GM12891 (cell line): ENCODE data around the gene GOLGA6L26.
"Not testable (repeated sequence)": the region's sequence is repeated elsewhere in the genome, so short reads cannot be mapped to it uniquely, and the experiment has no call there.

ENCODE experiments used
- DNase-seq: peaks from one replicate; pipeline ENCODE4 v3.0.0; 2011; ENCODE audit warnings: low spot score; ENCODE audit not compliant: insufficient read length
- FAIRE-seq: peaks from 2 replicates; lab custom pipeline; 2011; peaks lifted over from hg19 to GRCh38; lab: Jason Lieb, UNC

The GOLGA6L26 gene

DNA sequence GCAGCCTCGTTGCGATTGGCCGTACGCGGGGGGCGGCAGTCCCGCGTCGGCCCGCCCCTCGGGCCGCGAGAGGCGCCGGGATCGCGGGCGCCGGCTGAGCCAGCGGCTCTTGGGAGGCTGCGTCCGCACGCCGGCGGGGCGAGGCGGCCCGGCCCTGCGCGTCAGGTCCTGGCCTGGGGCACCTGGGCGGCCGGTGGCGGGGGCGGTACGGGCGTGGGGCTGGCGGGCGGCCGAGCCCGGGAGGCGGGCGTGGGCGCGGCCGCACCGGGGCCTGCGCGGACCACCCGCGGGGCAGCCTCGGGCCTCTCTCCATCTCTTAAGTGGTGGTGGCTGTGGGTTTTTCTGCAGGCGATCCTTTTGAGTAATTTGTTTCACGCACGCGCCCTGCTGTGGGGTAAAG, 30.3 kb downstream of the GOLGA6L26 start:
- not testable (repeated sequence) for FAIRE-seq
- peak; percentile 35 for DNase-seq

DNA sequence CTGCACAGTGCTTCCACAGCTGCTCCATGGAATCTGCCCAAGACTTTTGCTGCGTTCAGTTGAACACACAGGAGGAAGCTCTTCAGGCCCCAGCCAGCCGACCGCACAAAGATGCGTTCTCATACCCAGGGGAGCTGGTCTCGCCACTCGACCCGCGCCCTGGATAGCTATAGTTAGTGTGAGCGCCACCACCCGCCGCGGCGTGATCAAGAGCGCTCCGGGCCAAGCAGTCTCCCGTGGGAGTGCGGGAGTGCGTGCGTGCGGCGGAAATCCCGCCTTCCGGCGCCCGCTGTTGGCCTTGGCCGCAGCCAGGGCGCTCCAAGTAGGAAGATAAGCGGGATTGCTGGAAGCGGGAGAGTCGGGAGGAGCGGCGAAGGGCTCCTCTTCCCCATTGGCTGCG, 30.8 kb downstream of the GOLGA6L26 start:
- FAIRE-seq, DNase-seq: not testable (repeated sequence)
